ENCODE results near the gene OR52A1. TPM values are rescaled to one million over a fixed set of nuclear protein-coding genes. Genes with fewer than 3 reads are reported as not detected.
"Not testable (repeated sequence)": the region's sequence is repeated elsewhere in the genome, so short reads cannot be mapped to it uniquely, and the experiment has no call there.

Gene OR52A1
- total RNA-seq, 1 experiment from 2014 or later, result 3.7 TPM

GRCh38 chr11:5159806-5160205 lies 5.2 kb upstream of the OR52A1 start (continued):
- TF ChIP-seq CBFB (CRISPR knock-in tag; IDR thresholded peaks at IDR 0.05; ENCODE audit: low read depth), result no peak
- TF ChIP-seq NR3C1 (CRISPR knock-in tag; conservative IDR thresholded peaks at IDR 0.05; ENCODE audit: low read depth), result no peak
- TF ChIP-seq MYBL2 (CRISPR knock-in tag; IDR thresholded peaks at IDR 0.05), result no peak
- TF ChIP-seq ZNF425 (CRISPR knock-in tag; conservative IDR thresholded peaks at IDR 0.05), result no peak
- TF ChIP-seq OVOL2 (CRISPR knock-in tag; IDR thresholded peaks at IDR 0.05; ENCODE audit: borderline replicate concordance), result no peak

- H3K9me3 Mint-ChIP-seq, result peaks cover 12% of the 10 kb centered on the region
- ChIA-PET POLR2A (interaction anchor here (0.5 kb wide), 1 partner anchor 34 kb away, joined by 3 read pairs; no protein-coding TSS in a partner anchor), CTCF (interaction anchor here (0.6 to 1.1 kb wide), 4 partner anchors 209 to 295 kb away, joined by 3 read pairs; no protein-coding TSS in a partner anchor)
- H3K4me1 Mint-ChIP-seq, result peaks cover 22% of the 10 kb centered on the region
- no peak for DNase-seq (ENCODE audit: low spot score)
- H3K27ac Mint-ChIP-seq, result no peak overlapping the region
- no peak for ATAC-seq
- no peak overlapping the region for H3K4me3 Mint-ChIP-seq
- no peaks in the 10 kb centered on the region for H3K27me3 Mint-ChIP-seq (ENCODE audit: low read depth)
- peaks cover 13% of the 10 kb centered on the region for H3K36me3 Mint-ChIP-seq
- TF ChIP-seq PREB (CRISPR knock-in tag; IDR thresholded peaks at IDR 0.05; ENCODE audit: borderline replicate concordance), result no peak
- TF ChIP-seq ZNF671 (CRISPR knock-in tag; IDR thresholded peaks at IDR 0.05), result no peak
- no peak for TF ChIP-seq IRF1 (CRISPR knock-in tag; IDR thresholded peaks at IDR 0.05)
- no peak for TF ChIP-seq ZNF512 (CRISPR knock-in tag; IDR thresholded peaks at IDR 0.05; ENCODE audit: borderline replicate concordance)
- TF ChIP-seq MXD4 (CRISPR knock-in tag; IDR thresholded peaks at IDR 0.05; ENCODE audit: borderline replicate concordance), result no peak
- TF ChIP-seq RORB (CRISPR knock-in tag; IDR thresholded peaks at IDR 0.05), result no peak
Measured at GRCh38 chr11:5153574-5154431, 754 bp downstream of the OR52A1 start.

- DNase-seq (ENCODE audit: low spot score), result no peak
- Mint-ChIP-seq H3K27me3 (ENCODE audit: low read depth) (no peaks in the 10 kb centered on the region), H3K4me3 (no peak overlapping the region), H3K9me3 (no peaks in the 10 kb centered on the region), H3K36me3 (no peaks in the 10 kb centered on the region), H3K27ac (no peak overlapping the region), H3K4me1 (peaks cover 18% of the 10 kb centered on the region)
- CTCF ChIA-PET, result no interaction called here
- TF ChIP-seq USF2 (CRISPR knock-in tag; IDR thresholded peaks at IDR 0.05) (no peak), CREM (CRISPR knock-in tag; IDR thresholded peaks at IDR 0.05) (no peak), ATF1 (CRISPR knock-in tag; IDR thresholded peaks at IDR 0.05) (no peak), TEAD1 (CRISPR knock-in tag; IDR thresholded peaks at IDR 0.05) (no peak), NFYB (CRISPR knock-in tag; conservative IDR thresholded peaks at IDR 0.05; ENCODE audit: low read depth) (no peak), ZNF416 (CRISPR knock-in tag; IDR thresholded peaks at IDR 0.05) (no peak), ZBTB43 (CRISPR knock-in tag; IDR thresholded peaks at IDR 0.05) (no peak), FOXJ3 (CRISPR knock-in tag; IDR thresholded peaks at IDR 0.05; ENCODE audit: borderline replicate concordance) (no peak), ZNF423 (CRISPR knock-in tag; IDR thresholded peaks at IDR 0.05) (no peak), USF1 (CRISPR knock-in tag; IDR thresholded peaks at IDR 0.05) (no peak)
- ATAC-seq, result no peak
- POLR2A ChIA-PET, result no interaction called here
Measured at GRCh38 chr11:5151713-5152153, 2.8 kb downstream of the OR52A1 start.

- H3K4me3 Mint-ChIP-seq; CTCF ChIA-PET; POLR2A ChIA-PET; H3K27me3 Mint-ChIP-seq (ENCODE audit: low read depth); DNase-seq (ENCODE audit: low spot score); H3K4me1 Mint-ChIP-seq; H3K27ac Mint-ChIP-seq; H3K36me3 Mint-ChIP-seq; H3K9me3 Mint-ChIP-seq; ATAC-seq: not testable (repeated sequence)
Measured at GRCh38 chr11:5144206-5144605, 10.4 kb downstream of the OR52A1 start.

Data from WTC11 (cell line).